ENCODE measurements around the gene UMAD1.
"Not testable (repeated sequence)": the region's sequence is repeated elsewhere in the genome, so short reads cannot be mapped to it uniquely, and the experiment has no call there.

Gene UMAD1

DNA sequence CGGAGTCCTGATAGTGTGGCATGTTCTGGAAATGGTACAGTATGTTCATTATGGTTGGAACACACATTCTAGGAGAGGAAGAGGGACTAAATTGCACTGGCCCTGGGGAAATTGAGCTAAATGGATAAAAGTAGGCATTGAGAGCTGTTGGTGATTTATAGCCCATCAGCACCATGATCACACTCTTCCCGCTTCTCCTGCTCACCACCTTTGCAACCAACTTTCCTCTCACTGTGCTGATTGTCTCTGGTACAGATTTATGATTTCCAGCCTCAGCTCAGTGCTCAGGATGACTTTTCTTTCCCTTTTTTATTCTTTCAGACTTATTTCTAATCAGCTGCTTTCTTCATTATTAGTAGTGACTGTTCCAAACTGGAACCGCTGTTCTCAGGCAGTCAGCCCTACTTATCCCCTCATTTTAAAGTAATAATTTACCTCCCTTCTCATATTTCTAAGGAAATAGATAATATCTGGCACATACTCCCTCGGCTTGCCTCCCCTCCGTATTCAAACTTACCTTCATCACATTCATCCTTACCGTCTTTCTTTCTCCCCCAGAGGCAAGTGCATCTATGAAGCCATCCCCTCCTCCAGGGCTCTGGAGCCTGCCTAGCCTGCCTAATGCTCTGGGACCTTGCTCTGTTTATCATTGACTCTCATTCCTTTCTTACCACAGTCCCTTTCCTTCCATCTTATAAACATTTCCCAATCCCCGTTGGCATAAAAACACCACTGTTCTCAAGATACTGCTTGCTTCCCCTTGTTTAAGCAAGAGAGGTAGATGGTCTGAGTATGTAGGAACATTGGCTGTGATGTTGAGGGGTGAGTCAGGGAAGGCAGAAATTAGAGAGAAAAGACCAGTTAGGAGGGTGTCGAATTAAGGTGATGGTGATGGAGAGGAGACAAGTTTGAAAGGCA is 129.4 kb downstream of the UMAD1 start:
- DNase-seq = no peak

DNA sequence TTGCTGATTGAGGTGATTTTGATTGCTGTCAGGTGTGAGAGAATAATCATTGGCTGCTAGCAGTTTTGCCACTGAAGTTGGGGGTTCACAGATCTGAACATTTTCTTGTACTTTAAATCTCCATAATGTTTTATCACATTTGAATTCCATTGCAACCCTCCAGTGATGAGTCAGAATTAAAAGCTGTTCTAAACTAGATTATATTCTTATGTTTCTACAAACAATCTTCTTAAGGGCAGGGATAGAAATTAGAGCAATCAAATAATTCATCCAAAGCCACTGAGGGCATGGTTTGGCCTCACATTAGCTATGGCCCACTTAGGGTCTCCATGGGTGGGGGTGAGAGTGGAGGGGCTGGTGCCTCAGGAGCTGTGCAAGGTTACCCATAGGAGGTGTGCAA is 130.9 kb downstream of the UMAD1 start:
- no peak for DNase-seq

DNA sequence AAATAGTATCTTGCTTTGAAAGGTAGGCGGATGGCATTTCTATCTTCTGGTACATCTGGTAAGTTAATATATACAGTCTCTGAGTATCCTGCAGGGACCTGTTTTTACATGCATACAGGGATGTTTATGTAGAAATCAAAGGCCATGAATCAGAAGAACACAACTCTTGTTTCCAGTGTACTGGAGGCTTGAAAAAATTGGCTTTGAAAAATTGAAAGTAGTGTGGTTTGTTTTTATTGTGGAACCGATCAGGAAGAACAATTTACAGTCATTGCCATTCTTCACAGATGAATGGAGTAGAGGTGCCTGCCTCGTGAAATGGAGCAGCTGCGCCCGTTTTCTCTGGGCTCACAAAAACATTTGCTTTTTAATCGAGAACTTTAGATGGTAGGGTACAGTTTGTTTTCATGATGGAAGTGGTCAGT is 131.9 kb downstream of the UMAD1 start:
- DNase-seq = no peak

DNA sequence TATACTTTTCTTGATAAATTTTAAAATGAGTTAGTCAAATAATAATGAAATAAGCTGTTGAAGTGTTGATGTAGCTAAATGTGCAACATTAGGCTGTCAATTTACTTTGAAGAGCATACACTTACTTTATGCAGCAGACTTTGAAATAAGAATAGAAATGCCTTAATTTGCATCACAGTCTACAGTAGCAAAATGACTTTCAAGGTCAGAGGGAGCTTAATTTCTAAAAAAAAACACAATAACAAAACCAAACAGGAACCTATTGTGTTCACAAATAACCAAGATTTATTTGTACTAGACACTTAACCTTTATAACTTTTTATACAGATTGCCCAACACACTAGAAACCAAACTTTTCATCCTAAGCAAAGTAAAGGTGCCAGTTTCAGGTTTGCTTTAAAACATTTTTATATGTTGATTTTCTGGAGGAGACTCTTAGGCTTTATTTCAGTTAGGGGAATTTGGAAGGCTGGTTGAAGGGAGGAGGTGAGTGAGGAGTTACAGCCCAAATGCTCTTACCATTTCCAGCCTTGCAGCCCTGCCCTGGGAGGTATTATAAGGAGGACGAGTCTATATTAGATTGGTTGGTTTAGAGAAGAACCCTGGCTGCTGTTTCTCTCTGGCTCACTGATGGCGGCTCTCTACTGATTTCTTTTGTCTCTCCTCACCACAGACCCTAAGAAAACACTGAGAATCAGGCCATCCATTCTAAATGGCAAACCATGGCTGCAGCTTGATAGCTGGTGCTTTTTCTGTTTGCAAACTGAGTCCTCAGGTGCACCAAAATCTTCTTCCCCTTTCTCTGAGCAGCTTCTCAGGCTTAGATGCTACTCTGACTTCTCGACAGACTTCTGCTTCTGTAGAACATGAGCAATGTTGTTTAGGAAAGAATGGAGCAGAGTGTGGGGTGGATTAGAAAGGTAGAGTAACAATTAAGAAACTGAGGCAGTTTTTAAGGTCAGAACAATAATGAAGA is 133.1 kb downstream of the UMAD1 start:
- no peak for DNase-seq

DNA sequence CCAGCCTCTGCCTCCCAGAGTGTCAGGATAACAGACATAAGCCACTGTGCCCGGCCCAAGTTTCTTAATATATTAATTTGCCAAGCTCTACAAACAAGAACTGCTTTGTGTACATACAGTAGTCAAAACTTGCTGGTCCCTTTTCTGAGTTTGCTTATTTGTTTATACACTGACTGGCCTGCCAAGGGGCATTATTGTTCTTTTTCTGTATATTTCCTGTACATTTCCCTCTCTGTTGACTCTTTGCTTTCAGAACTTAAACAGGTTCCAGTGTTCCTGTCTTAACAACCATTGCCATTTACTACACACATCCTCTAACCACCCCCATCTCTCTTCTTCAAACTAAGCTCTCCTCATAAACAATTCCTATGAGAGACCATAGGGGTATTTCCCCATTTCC is 139.3 kb downstream of the UMAD1 start:
- no peak for DNase-seq

DNA sequence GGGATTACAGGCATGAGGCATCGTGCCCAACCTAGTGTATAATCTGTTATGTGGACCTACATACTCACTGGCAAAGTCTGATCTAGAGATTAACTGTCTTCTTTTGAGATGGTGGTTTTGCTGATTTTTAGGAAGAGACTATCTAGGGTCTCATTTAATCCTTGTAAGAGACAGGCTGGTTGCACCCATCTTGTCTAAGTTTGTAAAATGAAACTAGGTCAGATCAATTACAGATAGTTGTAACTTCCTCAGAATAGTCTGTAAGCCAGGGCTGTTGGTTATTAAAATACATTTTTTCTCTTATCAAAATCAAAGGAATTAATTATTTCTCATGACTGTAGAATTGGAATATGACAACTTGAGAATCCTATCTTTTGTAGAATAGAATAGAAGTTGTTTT is 142.4 kb downstream of the UMAD1 start:
- no peak for DNase-seq

DNA sequence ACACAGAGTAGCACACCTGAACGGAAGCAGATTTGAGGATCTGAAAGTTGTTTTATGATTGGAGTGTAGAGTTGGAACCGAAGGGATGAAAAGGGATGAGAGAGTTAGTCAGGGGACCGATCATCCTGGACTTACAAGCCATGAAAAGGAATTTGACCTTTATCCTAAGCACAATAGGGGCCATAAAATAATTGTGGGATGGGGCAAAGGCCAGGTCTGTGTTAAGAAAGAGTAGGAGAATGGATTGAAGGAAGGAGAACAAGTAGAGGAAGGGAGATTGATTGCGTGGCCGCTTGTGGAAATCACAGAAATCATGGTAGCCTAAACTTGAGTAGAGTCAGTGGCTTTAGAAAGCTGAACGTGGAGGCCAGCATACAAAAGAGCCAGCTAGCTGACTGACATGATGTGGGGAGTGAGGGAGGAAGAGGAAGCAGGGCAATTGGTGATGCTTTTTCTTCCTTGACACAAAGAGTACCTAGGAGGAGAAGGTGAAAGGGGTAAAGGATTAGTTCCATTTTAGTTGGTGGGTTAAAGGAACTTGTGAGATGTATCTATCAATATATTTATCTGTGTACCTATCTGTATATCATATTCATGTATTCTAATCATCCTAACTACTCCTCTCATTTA is 144.9 kb downstream of the UMAD1 start:
- DNase-seq = no peak

DNA sequence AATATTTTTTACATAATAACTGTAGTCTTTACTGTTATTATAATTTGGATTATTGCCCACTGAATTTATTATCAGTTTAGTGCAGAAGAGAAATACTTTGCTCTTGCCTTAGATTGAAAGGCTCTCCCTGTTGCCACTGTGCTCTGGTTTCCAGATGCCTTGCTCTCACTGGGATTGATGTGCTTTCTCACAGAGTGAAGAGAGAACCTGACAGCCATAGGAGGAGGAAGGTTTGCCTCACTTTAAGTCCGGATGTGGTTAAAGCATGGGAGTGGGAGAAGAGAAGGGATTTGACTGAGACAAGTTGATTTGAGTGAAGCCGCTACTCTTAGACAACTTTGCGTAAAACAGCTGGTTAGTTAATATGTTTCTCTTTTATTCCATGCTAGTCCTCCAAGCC is 146.0 kb downstream of the UMAD1 start:
- DNase-seq = no peak

DNA sequence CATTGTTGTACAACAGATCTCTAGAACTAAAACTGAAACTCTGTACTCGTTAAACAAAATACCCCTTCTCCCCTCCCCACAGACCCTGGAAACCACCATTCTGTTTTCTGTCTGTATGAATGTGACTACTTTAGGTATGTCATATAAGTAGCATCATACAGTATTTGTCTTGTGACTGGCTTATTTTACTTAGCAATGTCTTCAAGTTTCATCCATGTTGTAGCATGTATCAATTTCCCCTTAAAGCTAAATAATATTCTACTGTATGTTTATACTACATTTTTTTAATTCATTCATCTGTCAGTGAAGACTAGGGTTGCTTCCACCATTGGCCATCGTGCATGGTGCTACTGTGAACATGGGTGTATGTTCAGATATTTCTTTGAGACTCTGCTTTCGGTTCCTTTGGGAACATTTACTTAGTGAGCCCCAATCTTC is 149.0 kb downstream of the UMAD1 start:
- no peak for DNase-seq

DNA sequence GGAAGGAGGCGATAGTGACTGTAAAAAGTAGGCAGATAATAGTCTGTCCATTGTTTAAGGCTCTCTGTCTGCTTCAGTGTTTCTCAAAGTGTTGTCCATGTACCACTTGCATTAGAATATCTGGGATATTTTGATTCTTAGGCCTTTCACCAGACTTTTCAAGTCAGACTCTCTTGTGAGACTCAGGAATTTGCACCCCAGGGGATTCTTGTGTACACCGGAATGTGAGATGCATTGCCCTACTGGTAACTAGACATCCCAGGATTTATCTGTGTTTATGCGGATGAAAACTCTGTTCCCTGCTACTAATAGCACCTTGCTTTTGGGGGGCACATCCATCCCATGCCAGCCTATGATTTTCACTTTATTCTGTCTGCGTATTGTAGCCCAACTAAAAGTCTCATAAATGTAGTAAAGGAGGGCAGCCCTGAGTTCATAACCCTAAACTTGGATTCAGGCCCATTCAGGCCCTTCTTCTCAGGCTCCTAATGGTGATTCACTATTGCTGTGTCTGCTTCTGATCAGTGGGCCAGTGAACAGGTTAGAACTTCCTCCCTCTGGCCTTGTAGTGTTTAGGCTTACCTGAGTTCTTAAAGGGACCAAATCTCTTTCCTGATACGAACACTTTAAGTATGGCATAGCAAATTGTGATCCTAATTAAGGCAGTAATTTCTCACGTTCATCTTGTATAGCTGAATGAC is 149.6 kb downstream of the UMAD1 start:
- no peak for DNase-seq

DNA sequence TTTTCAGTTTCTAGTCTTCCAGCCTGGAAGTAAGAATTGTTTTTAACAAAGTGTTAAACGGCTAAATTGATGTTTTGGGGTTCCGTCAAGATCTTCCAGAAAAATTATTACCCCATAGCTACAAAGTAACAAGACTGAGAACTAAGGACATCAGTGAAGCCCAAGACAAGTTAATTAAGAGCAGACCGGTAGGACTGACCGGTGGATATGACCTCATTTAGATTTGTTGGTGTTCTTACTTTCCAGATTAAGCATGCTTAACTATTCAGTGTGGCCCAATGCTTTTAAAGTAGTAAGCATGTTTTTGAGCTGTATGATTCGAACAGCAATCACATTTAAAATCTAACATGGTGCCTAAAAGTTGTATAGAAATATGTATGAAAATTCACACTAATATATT is 151.0 kb downstream of the UMAD1 start:
- DNase-seq = no peak

DNA sequence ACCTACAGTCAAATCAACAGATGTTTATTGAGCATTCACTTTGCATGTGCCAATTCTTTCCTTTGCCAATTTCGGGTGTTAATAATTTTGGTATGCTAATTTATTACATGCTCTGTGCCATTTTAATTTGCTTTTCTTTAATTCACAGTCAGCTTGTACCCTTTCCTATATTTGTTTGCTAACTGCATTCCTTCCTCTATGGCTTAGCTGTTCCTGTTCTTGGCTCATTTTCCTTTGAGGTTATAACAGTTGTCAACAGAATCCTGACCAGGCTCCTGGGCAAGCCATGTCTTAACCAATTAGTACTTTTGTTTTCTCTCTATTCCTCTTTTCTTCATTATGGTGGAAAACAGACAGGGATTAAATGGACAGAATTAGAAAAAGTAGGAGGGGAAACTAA is 151.5 kb downstream of the UMAD1 start:
- DNase-seq = no peak

DNA sequence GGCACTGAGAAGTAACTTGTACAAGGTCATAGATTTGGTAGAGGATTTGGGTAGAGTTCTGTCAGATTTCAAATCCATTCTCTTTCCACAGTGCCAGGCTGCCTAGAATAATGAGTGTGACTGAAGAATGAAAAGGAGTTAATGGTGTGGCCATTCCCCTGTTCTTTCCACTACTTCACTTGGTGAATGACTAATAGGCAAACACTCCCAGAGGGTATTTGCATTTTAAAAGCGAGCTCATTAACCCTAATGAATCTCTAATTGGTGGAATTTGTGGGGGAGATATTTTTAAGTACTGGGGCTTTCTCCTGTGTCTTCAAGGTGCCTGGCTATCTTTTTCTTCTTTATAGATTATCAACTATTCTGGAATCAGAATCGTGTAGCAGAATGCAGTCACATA is 152.7 kb downstream of the UMAD1 start:
- DNase-seq = no peak

DNA sequence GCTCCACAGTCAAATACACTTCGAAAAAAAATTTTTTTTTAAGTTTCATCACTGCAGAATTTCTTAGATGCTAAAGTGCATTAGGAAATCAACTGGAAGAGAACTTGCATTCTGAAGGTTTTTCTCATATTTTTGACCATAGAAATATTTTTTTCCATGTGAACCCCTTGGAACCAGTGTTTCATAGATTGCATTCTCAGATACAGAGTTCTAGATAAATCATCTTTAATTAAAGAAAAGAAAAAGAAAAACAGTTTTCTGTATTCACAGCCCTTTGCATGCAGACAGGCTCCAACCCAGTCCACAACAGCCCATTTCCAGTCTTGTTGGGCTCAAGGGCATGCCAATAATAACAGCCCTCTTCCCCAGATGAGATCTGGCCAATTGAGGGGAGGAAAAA is 153.4 kb downstream of the UMAD1 start:
- DNase-seq = no peak

DNA sequence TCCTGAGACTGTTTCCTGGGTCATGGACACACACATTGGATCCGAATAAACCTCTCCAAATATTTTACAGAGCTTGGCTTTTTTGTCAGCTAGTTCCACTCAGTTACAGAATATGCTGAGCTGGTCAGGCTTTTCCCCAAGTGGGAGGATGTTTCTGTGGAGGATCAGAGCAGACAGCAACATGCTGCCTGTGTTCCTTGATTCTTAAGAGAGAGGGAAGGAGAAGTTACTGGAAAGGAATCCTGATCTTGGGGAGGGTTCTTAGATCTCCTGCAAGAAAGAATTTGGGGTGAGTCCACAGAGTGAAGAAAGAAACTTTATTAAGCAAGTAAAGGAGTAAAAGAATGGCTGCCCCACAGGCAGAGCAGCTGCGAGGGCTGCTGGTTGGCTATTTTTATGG is 154.7 kb downstream of the UMAD1 start:
- no peak for DNase-seq

DNA sequence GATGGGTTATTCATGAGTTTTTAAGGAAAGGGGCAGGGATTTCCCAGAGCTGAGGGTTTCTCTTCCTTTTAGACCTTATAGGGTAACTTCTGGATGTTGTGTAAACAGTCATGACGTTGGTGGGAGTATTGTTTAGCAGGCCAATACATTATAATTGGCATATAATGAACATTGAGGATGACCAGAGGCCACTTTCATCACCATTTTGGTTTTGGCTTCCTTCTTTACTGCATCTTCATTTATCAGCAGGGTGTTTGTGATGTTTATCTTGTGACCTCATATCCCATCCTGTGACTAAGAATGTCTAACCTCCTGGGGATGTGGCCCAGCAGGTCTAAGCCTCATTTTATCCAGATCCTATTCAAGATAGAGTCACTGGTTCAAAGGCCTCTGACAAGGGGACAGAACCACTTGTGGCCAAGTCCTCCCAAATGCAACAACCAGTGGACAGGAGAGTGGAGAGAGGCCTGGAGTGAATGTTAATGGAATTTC is 155.1 kb downstream of the UMAD1 start:
- DNase-seq = no peak

DNA sequence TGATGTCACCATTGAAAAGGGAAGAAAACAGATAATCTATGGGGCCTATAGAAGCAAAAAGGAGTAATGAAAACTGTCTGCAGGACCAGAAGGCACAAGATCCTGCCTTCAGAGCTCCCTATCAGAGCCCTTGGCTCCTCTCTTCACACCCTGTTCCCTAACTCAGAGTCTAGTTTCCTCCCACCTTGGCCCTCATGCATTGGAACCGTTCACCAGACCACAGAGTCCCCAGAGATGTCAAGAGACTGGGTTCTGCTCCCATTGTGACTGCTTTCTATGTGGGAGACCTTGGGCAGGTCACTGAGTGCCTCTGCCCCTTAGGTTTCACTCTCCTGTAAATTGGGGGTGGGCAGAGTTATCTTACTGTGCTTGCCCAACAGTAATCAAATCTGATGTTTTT is 158.0 kb downstream of the UMAD1 start:
- no peak for DNase-seq

DNA sequence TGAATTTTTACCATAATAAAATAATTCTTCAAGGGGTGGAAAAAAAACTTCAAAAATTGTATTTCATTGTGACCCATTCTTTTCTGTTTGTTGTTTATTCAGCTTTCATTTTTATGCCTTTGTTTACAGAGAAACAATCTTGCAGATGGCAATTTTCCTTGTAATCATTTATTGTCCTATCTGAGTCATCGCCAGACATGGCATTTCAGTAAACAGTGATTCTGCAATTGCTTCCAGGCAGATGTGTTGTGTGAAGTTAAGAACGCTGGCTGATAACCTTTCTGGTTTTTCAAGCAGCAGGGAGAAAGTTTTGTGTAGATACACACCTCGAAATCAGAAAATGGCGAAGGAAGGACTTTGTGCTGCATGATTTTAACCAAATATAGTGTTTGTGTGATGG is 158.6 kb downstream of the UMAD1 start:
- DNase-seq = no peak

DNA sequence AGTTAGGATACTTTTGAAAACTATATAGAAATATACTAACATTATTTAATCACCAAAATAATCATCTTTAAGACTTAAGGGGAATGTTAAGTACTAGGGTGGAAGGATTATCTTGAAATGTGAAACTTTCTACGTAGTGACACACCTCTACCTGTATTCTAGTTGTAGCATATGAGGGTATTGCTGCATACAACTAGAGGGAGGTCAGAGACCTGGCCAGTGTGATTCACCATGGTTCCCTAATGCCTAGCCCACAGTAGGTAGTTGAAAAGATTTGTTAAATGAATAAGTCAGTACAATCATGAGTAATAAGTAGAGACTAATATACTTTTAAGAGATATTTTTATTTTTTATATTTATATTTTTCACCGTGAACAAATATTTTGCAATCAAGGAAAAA is 162.0 kb downstream of the UMAD1 start:
- DNase-seq = no peak

DNA sequence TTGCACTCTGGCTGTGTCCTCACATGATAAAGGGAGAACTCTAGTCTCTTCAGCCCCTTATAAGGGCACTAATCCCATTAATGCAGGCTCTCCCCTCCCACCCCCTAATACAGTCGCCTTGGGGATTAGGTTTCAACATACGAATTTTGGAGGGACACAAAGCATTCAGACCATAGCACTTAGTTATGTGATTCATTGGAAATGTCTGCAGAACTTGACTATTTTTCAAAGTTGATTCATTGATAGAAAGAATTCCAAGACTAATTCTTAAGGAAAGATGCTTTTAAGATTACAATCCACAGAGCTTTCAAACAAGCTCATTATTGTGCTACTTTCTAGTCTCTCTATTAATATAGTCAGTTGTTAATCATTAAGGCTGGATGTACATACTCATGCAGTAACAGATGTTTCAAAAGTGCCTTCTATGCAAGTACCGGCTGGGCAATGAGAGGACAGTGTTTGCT is 163.2 kb downstream of the UMAD1 start:
- DNase-seq = no peak

DNA sequence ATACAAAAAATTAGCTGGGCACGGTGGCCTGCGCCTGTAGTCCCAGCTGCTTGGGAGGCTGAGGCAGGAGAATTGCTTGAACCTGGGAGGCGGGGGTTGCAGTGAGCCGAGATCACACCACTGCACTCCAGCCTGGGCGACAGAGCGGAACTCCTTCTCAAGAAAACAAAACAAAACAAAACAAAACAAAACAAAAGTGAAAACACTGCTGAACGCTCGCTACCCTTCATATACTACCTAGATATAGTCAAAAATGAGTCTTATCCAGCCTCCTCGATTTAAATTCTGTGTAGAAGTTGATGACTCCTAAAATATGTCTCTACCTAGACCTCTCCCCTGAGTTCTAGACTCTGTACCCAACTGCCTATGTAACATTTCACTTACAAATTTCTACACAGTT is 164.3 kb downstream of the UMAD1 start:
- DNase-seq = not testable (repeated sequence)

DNA sequence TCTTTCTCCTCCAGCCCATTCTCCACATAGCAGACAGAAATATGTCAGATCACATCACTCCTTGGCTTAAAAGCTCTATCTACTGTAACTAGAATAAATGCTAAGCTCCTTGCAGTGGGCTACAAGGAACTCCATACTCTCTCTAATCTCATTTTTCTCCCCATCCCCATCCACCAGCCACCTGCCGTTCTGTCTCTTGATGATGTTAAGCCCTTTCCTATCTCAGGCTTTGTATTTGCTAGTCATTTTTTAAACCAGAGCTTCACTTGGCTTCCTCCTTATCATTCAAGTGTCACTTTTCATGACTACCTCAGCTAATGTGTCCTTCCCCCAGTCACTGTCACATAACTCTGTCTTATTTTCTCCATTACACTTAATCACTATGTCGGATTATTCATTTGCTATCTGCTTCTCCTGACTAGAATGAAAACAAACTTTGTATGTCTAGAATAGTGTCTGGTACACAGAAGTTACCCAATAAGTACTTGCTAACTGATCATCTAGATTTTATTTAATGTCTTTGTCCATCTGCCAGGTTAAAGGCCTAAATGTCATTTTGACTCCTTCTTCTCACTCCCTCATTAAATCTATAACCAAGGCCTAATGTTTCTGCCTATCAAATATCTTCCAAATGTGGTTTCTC is 165.1 kb downstream of the UMAD1 start:
- DNase-seq = no peak
